H9 (cell line): Measurements from ENCODE around the gene ACTN4. TPM values are rescaled to one million over a fixed set of nuclear protein-coding genes. Genes with fewer than 3 reads are reported as not detected.

Source experiments
- DNase-seq: peaks from one replicate; pipeline ENCODE4 v3.0.0-alpha.2; 2017
- H2AFZ ChIP-seq: one replicate; pipeline ENCODE4 v1.6.1; 2013; ENCODE audit warnings: mild to moderate bottlenecking, low read length, control low read depth, moderate library complexity
- H2AK5ac ChIP-seq: 2 replicates; pipeline ENCODE4 v1.6.1; 2013; ENCODE audit warnings: low read length, control low read depth, mixed read lengths; ENCODE audit not compliant: insufficient read length
- H2BK120ac ChIP-seq: one replicate; pipeline ENCODE4 v1.6.1; 2013; ENCODE audit warnings: low read depth, mild to moderate bottlenecking, low read length, control low read depth, inconsistent platforms; ENCODE audit not compliant: poor library complexity, severe bottlenecking
- H2BK12ac ChIP-seq: 2 replicates; pipeline ENCODE4 v1.6.1; 2013; ENCODE audit warnings: low read length, control low read depth, mixed read lengths, low read depth; ENCODE audit not compliant: insufficient read length
- H2BK15ac ChIP-seq: 2 replicates; pipeline ENCODE4 v1.6.1; 2013; ENCODE audit warnings: low read depth, low read length, control low read depth
- H2BK20ac ChIP-seq: one replicate; pipeline ENCODE4 v1.6.1; 2013; ENCODE audit warnings: low read depth, mild to moderate bottlenecking, low read length, control low read depth, inconsistent platforms; ENCODE audit not compliant: poor library complexity, severe bottlenecking
- H2BK5ac ChIP-seq: 2 replicates; pipeline ENCODE4 v1.6.1; 2013; ENCODE audit warnings: low read length, control low read depth, mixed read lengths; ENCODE audit not compliant: insufficient read length
- H3K14ac ChIP-seq: 2 replicates; pipeline ENCODE4 v1.6.1; 2013; ENCODE audit warnings: low read length, control low read depth; ENCODE audit not compliant: insufficient read depth
- H3K18ac ChIP-seq: 2 replicates; pipeline ENCODE4 v1.6.1; 2013; ENCODE audit warnings: low read depth, mild to moderate bottlenecking, mixed read lengths, low read length, control low read depth; ENCODE audit not compliant: insufficient read length
- H3K23ac ChIP-seq: 2 replicates; pipeline ENCODE4 v1.6.1; 2013; ENCODE audit warnings: low read length, control low read depth, mixed read lengths, low read depth; ENCODE audit not compliant: insufficient read length
- H3K23me2 ChIP-seq: 2 replicates; pipeline ENCODE4 v1.6.1; 2013; ENCODE audit warnings: low read depth, mild to moderate bottlenecking, mixed read lengths, low read length, control low read depth; ENCODE audit not compliant: insufficient read length, poor library complexity, severe bottlenecking
- H3K27ac ChIP-seq: 2 replicates; pipeline ENCODE4 v1.5.1; 2013; ENCODE audit warnings: low read length, control low read depth, mixed read lengths, low read depth; ENCODE audit not compliant: insufficient read length
- H3K27me3 ChIP-seq: 2 replicates; pipeline ENCODE4 v1.6.1; 2013; ENCODE audit warnings: low read length, control low read depth, inconsistent platforms; ENCODE audit not compliant: insufficient read depth
- H3K4ac ChIP-seq: 2 replicates; pipeline ENCODE4 v1.6.1; 2013; ENCODE audit warnings: low read depth, mild to moderate bottlenecking, control low read depth, inconsistent platforms, low read length, moderate library complexity
- H3K4me1 ChIP-seq: 2 replicates; pipeline ENCODE4 v1.6.1; 2013; ENCODE audit warnings: low read length, control low read depth, inconsistent platforms; ENCODE audit not compliant: insufficient read depth
- H3K4me2 ChIP-seq: 2 replicates; pipeline ENCODE4 v1.6.1; 2013; ENCODE audit warnings: low read length, control low read depth, mixed read lengths; ENCODE audit not compliant: insufficient read length, insufficient read depth
- H3K56ac ChIP-seq: 2 replicates; pipeline ENCODE4 v1.6.1; 2013; ENCODE audit warnings: low read depth, mild to moderate bottlenecking, mixed read lengths, low read length, control low read depth; ENCODE audit not compliant: insufficient read length
- H3K79me1 ChIP-seq: 2 replicates; pipeline ENCODE4 v1.6.1; 2013; ENCODE audit warnings: low read depth, mild to moderate bottlenecking, moderate library complexity, low read length, control low read depth, inconsistent platforms; ENCODE audit not compliant: insufficient read depth, poor library complexity, severe bottlenecking
- H3K79me2 ChIP-seq: 2 replicates; pipeline ENCODE4 v1.6.1; 2013; ENCODE audit warnings: low read length, control low read depth, inconsistent platforms; ENCODE audit not compliant: insufficient read depth
- H3K9ac ChIP-seq: 2 replicates; pipeline ENCODE4 v1.6.1; 2013; ENCODE audit warnings: low read length, control low read depth, mixed read lengths; ENCODE audit not compliant: insufficient read length; ENCODE audit errors: extremely low read depth
- H3K9me3 ChIP-seq: one replicate; pipeline ENCODE4 v1.6.1; 2013; ENCODE audit warnings: low read depth, low read length, inconsistent platforms; ENCODE audit not compliant: control insufficient read depth
- H3T11ph ChIP-seq: one replicate; pipeline ENCODE4 v1.6.1; 2013; ENCODE audit warnings: mild to moderate bottlenecking, low read length, control low read depth, inconsistent platforms
- H4K20me1 ChIP-seq: one replicate; pipeline ENCODE4 v1.6.1; 2013; ENCODE audit not compliant: control insufficient read depth, insufficient read length, insufficient read depth
- H4K5ac ChIP-seq: 2 replicates; pipeline ENCODE4 v1.6.1; 2013; ENCODE audit warnings: low read depth, mild to moderate bottlenecking, mixed read lengths, low read length, control low read depth; ENCODE audit not compliant: insufficient read length
- H4K8ac ChIP-seq: replicated peaks from 2 replicates; pipeline ENCODE4 v1.6.1; 2013; ENCODE audit warnings: low read length, control low read depth, mixed read lengths, low read depth; ENCODE audit not compliant: insufficient read length
- H4K91ac ChIP-seq: 2 replicates; pipeline ENCODE4 v1.6.1; 2013; ENCODE audit warnings: low read depth, mild to moderate bottlenecking, moderate library complexity, mixed read lengths, low read length, control low read depth; ENCODE audit not compliant: insufficient read length
- H3K27ac Mint-ChIP-seq, 3 experiments: 2 replicates in 2 of 3; 3 replicates in 1 of 3; pipeline ENCODE4 v1.8.0; 2020 to 2021; ENCODE audit warnings: mixed read lengths in 3 of 3, mild to moderate bottlenecking in 1 of 3, moderate library complexity in 1 of 3
- H3K27me3 Mint-ChIP-seq: 2 replicates; pipeline ENCODE4 v1.8.0; 2021; ENCODE audit warnings: low read depth, mild to moderate bottlenecking, moderate library complexity, mixed read lengths
- H3K36me3 Mint-ChIP-seq, 3 experiments: 2 replicates in 2 of 3; 3 replicates in 1 of 3; pipeline ENCODE4 v1.8.0; 2020 to 2021; ENCODE audit warnings: low read depth in 3 of 3, mixed read lengths in 3 of 3; ENCODE audit not compliant: insufficient read depth in 1 of 3
- H3K4me1 Mint-ChIP-seq, 2 experiments: 2 replicates each; pipeline ENCODE4 v1.8.0; 2020; ENCODE audit warnings: mixed read lengths in 2 of 2
- H3K4me3 Mint-ChIP-seq, 2 experiments: 2 replicates in 1 of 2; 3 replicates in 1 of 2; pipeline ENCODE4 v1.8.0; 2020 to 2021; ENCODE audit warnings: mild to moderate bottlenecking in 2 of 2, mixed read lengths in 2 of 2, moderate library complexity in 1 of 2
- H3K9me3 Mint-ChIP-seq, 2 experiments: 2 replicates in 1 of 2; 3 replicates in 1 of 2; pipeline ENCODE4 v1.8.0; 2020; ENCODE audit warnings: mild to moderate bottlenecking in 2 of 2, mixed read lengths in 2 of 2, moderate library complexity in 1 of 2
- WGBS: extraction: QIAGEN DNeasy Blood & Tissue Kit; methylation state at CpG from one replicate; pipeline ENCODE4 v1.1.7; 2013; ENCODE audit warnings: missing lambda C conversion rate, low lambda C conversion rate, mixed read lengths; ENCODE audit not compliant: insufficient read length; ENCODE audit errors: extremely low coverage; 5-methylcytosine and 5-hydroxymethylcytosine counted together
- total RNA-seq: library from RNA; stranded (reverse); gene quantifications from 2 replicates; pipeline ENCODE4 v1.2.1, GENCODE V29; 2021
- TF ChIP-seq, protein P1 (sequence below): fragments of 200-600 bp; sonication (generic); conservative IDR thresholded peaks from 3 replicates; pipeline ENCODE4 v1.8.0; 2021; ENCODE audit warnings: antibody characterized with exemption, mild to moderate bottlenecking

Gene ACTN4
- total RNA-seq, 1 experiment from 2014 or later = 369 TPM

DNA sequence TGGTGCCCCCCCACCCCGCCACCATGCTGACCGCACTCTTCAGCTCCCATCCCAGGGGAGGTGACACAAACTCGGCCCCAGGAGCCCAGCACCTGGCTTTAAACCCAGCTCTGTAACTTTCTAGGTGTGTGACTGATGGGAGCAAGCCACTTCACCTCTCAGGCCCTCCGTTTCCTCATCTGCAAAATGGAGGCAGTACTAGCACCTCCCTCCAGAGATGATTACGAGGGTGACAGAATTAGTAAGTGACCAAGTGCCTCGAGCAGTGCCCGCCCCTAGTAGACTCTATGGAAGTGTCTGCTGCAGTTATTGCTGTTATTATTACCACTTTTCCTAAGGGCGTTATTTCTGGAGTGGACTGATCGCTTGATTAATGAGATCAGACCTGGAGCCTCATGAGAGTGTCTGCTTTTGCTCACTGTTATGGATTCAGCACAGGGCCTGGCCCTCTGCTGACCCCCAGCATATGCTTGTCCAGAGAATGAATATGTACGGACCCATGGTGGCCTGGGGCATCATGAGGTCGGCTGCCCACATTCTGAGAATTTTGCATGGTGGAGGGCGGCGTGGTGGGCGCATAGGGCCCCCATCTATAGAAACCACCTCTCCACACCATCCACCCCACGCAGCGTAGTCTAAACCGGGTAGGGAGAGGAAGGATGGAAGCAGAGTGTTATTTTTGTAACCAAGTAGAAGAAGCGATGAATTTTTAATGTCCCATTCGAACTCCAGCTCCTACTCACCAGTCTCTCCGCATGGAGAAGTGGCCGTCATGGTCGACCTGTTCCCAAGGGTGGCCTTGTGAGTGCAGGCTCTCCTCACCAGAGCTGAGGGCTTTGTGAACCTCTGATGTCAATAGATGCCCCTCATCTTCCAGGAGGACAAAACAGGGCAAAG, 48.6 kb downstream of the ACTN4 start:
- H2BK5ac ChIP-seq = no peak overlapping the region
- H3K27ac ChIP-seq = no peak overlapping the region
- no peak overlapping the region for H2AFZ ChIP-seq
- H3K36me3 Mint-ChIP-seq = peaks cover 10 to 36% (median 35%) of the 10 kb centered on the region in 3 experiments; a peak in 6 of 7 replicates
- H4K8ac ChIP-seq = no peak overlapping the region
- no peaks in the 10 kb centered on the region for H4K20me1 ChIP-seq
- no peak overlapping the region for H2AK5ac ChIP-seq
- no peaks in the 10 kb centered on the region; the same call in none of the 2 replicates for H3K27me3 Mint-ChIP-seq
- no peak overlapping the region for H2BK15ac ChIP-seq
- no peak overlapping the region for H3K4ac ChIP-seq
- no peak overlapping the region for H4K5ac ChIP-seq
- no peaks in the 10 kb centered on the region for H3K23me2 ChIP-seq
- H3K23ac ChIP-seq = no peak overlapping the region
- H3T11ph ChIP-seq = no peak overlapping the region
- no peak overlapping the region for H2BK12ac ChIP-seq
- H3K4me1 ChIP-seq = peaks cover 14% of the 10 kb centered on the region; the same call in 1 of the 2 replicates
- H3K56ac ChIP-seq = no peak overlapping the region
- no peak for DNase-seq
- no CpG with 5 or more reads among the region's 22 CpGs for WGBS
- H4K91ac ChIP-seq = no peak overlapping the region
- H3K9ac ChIP-seq = no peak overlapping the region
- TF ChIP-seq, protein P1, sequence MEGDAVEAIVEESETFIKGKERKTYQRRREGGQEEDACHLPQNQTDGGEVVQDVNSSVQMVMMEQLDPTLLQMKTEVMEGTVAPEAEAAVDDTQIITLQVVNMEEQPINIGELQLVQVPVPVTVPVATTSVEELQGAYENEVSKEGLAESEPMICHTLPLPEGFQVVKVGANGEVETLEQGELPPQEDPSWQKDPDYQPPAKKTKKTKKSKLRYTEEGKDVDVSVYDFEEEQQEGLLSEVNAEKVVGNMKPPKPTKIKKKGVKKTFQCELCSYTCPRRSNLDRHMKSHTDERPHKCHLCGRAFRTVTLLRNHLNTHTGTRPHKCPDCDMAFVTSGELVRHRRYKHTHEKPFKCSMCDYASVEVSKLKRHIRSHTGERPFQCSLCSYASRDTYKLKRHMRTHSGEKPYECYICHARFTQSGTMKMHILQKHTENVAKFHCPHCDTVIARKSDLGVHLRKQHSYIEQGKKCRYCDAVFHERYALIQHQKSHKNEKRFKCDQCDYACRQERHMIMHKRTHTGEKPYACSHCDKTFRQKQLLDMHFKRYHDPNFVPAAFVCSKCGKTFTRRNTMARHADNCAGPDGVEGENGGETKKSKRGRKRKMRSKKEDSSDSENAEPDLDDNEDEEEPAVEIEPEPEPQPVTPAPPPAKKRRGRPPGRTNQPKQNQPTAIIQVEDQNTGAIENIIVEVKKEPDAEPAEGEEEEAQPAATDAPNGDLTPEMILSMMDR = no peak
- no peak overlapping the region for H2BK120ac ChIP-seq
- H3K4me1 Mint-ChIP-seq = peaks cover 50 to 59% of the 10 kb centered on the region in 2 experiments
- H3K79me2 ChIP-seq = peaks cover 21% of the 10 kb centered on the region; the same call in 1 of the 2 replicates
- H2BK20ac ChIP-seq = no peak overlapping the region
- no peaks in the 10 kb centered on the region for H3K27me3 ChIP-seq
- peak overlapping the region in 1 of 2 experiments; percentile 46; a peak in 2 of 5 replicates for H3K4me3 Mint-ChIP-seq
- no peak overlapping the region for H3K4me2 ChIP-seq
- no peaks in the 10 kb centered on the region for H3K9me3 Mint-ChIP-seq
- peaks cover 2% of the 10 kb centered on the region for H3K79me1 ChIP-seq
- peak overlapping the region; percentile 58 to 89 (median 76); a peak in 5 of 7 replicates for H3K27ac Mint-ChIP-seq
- H3K9me3 ChIP-seq = no peaks in the 10 kb centered on the region
- no peak overlapping the region for H3K18ac ChIP-seq
- no peak overlapping the region for H3K14ac ChIP-seq
